HG03460 (cell line): ENCODE measurements around the gene DGCR6.
"Not testable (repeated sequence)": the region's sequence is repeated elsewhere in the genome, so short reads cannot be mapped to it uniquely, and the experiment has no call there.

Experiments used
- ATAC-seq: cut with Tn5 transposase; IDR thresholded peaks from one replicate; pipeline ENCODE4 v1.9.1; 2021; ENCODE audit not compliant: unreplicated experiment

Gene DGCR6

GRCh38 chr22:18929459-18929858, 23.3 kb downstream of the DGCR6 start:
- no peak for ATAC-seq

- ATAC-seq, result no peak
Measured at GRCh38 chr22:18931905-18932652, 26.0 kb downstream of the DGCR6 start.

- ATAC-seq, result no peak
Measured at GRCh38 chr22:18933914-18934313, 27.8 kb downstream of the DGCR6 start.

GRCh38 chr22:18934688-18935087, 28.6 kb downstream of the DGCR6 start:
- not testable (repeated sequence) for ATAC-seq

- no peak for ATAC-seq
Measured at GRCh38 chr22:18935889-18936529, 29.9 kb downstream of the DGCR6 start, which contains the start of gene PRODH. Gene PRODH, minus strand, starts transcription at chr22:18936293. Its CDS starts 6 bp downstream, at chr22:18936287.

- ATAC-seq, result not testable (repeated sequence)
Measured at GRCh38 chr22:18938691-18939090, 32.6 kb downstream of the DGCR6 start.

- ATAC-seq, result not testable (repeated sequence)
Measured at GRCh38 chr22:18947105-18947504, 41.0 kb downstream of the DGCR6 start.

GRCh38 chr22:18947905-18948304, 41.8 kb downstream of the DGCR6 start:
- ATAC-seq, result no peak

GRCh38 chr22:18950141-18950540, 44.0 kb downstream of the DGCR6 start:
- ATAC-seq, result no peak

GRCh38 chr22:18952022-18952421, 45.9 kb downstream of the DGCR6 start:
- ATAC-seq, result no peak

- ATAC-seq, result not testable (repeated sequence)
Measured at GRCh38 chr22:18953128-18953527, 47.0 kb downstream of the DGCR6 start.

- not testable (repeated sequence) for ATAC-seq
Measured at GRCh38 chr22:18954303-18954989, 48.3 kb downstream of the DGCR6 start.

GRCh38 chr22:18954990-18955571, 49.0 kb downstream of the DGCR6 start:
- no peak for ATAC-seq

- ATAC-seq, result no peak
Measured at GRCh38 chr22:18955696-18956095, 49.6 kb downstream of the DGCR6 start.

- ATAC-seq, result not testable (repeated sequence)
Measured at GRCh38 chr22:18956121-18956895, 50.2 kb downstream of the DGCR6 start.

GRCh38 chr22:18956956-18957355, 50.8 kb downstream of the DGCR6 start:
- ATAC-seq, result not testable (repeated sequence)

- ATAC-seq, result not testable (repeated sequence)
Measured at GRCh38 chr22:18957621-18958320, 51.7 kb downstream of the DGCR6 start.

GRCh38 chr22:18958321-18958705, 52.2 kb downstream of the DGCR6 start:
- not testable (repeated sequence) for ATAC-seq

- not testable (repeated sequence) for ATAC-seq
Measured at GRCh38 chr22:18958738-18959137, 52.6 kb downstream of the DGCR6 start.

- not testable (repeated sequence) for ATAC-seq
Measured at GRCh38 chr22:18959266-18959665, 53.1 kb downstream of the DGCR6 start.
